Measurements from ENCODE around the gene FAF1.

Gene FAF1

GRCh38 chr1:50416553-50417453 lies 543.3 kb downstream of the FAF1 start:
- no peak for DNase-seq (ENCODE audit: low read depth in 2 of 2)

DNA sequence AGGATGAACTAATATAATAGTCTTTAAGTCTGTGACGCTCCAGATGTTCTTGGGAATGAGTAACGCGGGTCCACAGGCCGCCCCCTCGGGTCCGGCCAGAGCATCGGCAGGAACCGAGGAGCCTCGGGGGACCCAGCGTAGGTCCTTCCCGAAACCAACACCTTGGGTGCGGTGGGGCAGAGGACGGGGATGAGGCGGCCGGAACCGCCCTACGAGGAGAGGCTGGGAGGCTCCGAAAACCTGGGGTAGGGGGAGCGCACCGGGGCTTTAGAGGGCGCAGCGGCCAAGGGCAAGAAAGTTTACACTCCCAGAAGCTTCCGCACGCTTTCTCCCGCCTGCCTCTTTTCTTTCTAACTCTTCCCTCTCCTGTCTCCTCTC lies 543.9 kb downstream of the FAF1 start:
- DNase-seq (ENCODE audit: low read depth in 2 of 2): no peak

- DNase-seq (ENCODE audit: low read depth in 2 of 2): no peak
Measured at GRCh38 chr1:50415235-50416149, 544.6 kb downstream of the FAF1 start.

GRCh38 chr1:50414853-50415234 lies 545.2 kb downstream of the FAF1 start:
- no peak for DNase-seq (ENCODE audit: low read depth in 2 of 2)

DNA sequence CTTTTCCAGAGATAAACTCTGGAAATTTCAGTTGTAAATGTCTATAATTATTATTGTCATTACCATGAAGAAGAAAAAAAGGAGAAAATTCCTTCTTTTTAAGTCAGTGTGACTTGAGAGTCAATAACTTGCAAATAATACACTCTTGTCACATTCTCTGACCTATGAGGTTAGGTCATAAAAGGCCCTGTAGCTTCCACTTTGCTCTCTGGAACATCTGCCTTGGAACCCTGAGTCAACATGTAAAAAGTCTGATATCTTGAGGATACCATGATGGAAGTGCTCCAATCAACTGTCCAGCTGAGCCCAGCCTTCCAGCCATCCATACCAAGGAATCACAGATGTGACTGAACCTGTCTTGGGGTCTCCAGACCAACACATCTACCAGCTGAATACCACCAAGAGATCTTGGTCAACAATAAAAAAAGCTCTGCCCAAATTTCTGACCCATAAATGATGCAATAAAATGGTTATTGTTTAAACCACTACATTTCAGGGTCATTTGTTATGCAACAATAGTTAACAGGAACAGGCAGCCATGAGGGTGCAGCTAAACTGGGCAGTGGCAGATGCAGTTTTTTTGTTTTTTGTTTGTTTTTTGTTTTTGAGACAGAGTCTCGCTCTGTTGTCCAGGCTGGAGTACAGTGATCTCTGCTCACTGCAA lies 547.1 kb downstream of the FAF1 start:
- DNase-seq (ENCODE audit: low read depth in 2 of 2): no peak

DNA sequence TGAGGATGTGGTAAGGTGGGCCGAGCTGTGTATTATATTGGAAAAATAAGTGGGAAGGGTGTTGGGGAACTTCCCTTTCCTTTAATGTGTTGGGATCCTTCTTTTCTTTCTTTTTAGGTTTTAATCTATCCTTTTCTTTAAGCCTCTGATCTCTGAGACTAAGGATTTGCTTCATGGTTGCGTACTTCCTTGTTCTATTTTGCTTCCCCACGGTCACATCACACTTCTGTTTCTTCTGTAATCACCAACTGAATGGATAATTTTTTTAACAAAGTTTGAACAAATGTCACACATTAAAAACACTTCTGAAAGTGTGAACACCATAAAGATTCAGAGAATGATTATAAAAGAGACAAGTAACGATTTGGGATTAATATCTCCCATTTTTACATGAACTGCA lies 554.3 kb downstream of the FAF1 start:
- DNase-seq (ENCODE audit: low read depth in 2 of 2): no peak

GRCh38 chr1:50393522-50394120 lies 566.4 kb downstream of the FAF1 start:
- no peak for DNase-seq (ENCODE audit: low read depth in 2 of 2)
